ENCODE data around the gene USP24.
"Not testable (repeated sequence)": the region's sequence is repeated elsewhere in the genome, so short reads cannot be mapped to it uniquely, and the experiment has no call there.

DNA sequence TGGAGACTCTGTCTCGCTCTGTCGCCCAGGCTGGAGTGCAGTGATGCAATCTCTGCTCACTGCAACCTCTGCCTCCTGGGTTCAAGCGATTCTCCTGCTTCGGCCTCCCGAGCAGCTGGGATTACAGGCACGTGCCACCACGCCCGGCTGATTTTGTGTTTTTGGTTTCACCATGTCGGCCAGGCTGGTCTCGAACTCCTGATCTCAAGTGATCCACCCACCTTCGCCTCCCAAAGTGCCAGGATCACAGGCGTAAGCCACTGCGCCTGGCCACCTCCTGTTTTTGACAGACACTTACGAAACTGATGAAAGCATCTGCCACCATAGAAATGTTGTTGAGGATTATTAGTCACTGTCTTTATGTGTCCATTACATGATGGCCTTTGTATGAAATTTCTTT is 106.2 kb downstream of the USP24 start:
- TF ChIP-seq POLR2A (IDR thresholded peaks at IDR 0.05; ENCODE audit: low read depth, low read length); TAF1 (IDR thresholded peaks at IDR 0.05; ENCODE audit: borderline replicate concordance, low read depth, low read length): not testable (repeated sequence)
